GM12878 (cell line): ENCODE results near the gene C1orf74. TPM values are rescaled to one million over a fixed set of nuclear protein-coding genes. Genes with fewer than 3 reads are reported as not detected.
A peak's percentile ranks its signal among the peaks of the same experiment; 100 is the strongest.

Experiments
- CEBPB ChIP-seq, 2 experiments: fragments of 150-350 bp in 1 of 2; IDR thresholded peaks; 2 replicates each; pipeline ENCODE4 v1.6.1; 2012 to 2014; ENCODE audit warnings: low read depth in 2 of 2, low read length in 2 of 2, borderline replicate concordance in 1 of 2, inconsistent platforms in 1 of 2
- ZNF207 ChIP-seq: fragments of 450-650 bp; IDR thresholded peaks from 2 replicates; pipeline ENCODE4 v1.6.1; 2014; ENCODE audit warnings: antibody characterized with exemption, mild to moderate bottlenecking, borderline replicate concordance
- ZNF24 ChIP-seq: fragments of 450-650 bp; IDR thresholded peaks from 2 replicates; pipeline ENCODE4 v1.6.1; 2017; ENCODE audit warnings: antibody characterized with exemption, mild to moderate bottlenecking
- polyA plus RNA-seq, 11 experiments: library from polyadenylated mRNA; depleted of rRNA in 4 of 11; unstranded in 6 of 11; stranded (reverse) in 5 of 11; fragments of >200 nt; fragmentation: Nextera tagmentation in 4 of 11; fragmentation: Illumina TruSeq in 1 of 11; extraction: Ambion mirVana in 4 of 11; extraction: Trizol in 1 of 11; gene quantifications; 1 replicate in 1 of 11; 2 replicates in 10 of 11; pipeline versions ENCODE4 v1.2.1 to v1.2.3, GENCODE V29; 2011 to 2016; ENCODE audit warnings: inconsistent platforms in 2 of 11, missing spikeins in 2 of 11, low read depth in 1 of 11
- total RNA-seq, 4 experiments: library from RNA; depleted of rRNA in 3 of 4; stranded (reverse); fragments of >200 nt in 3 of 4; fragmentation: Illumina TruSeq in 1 of 4; extraction: Trizol in 1 of 4; gene quantifications; 2 replicates each; pipeline versions ENCODE4 v1.2.1 to v1.2.3, GENCODE V29; 2013 to 2021
- TF ChIP-seq, protein P1 (sequence below), 3 experiments: IDR thresholded peaks in 2 of 3; conservative IDR thresholded peaks in 1 of 3; 2 replicates each; pipeline ENCODE4 v1.5.1; 2011; ENCODE audit warnings: low read depth in 3 of 3, low read length in 3 of 3, mild to moderate bottlenecking in 3 of 3, control low read depth in 2 of 3, moderate library complexity in 2 of 3, inconsistent platforms in 1 of 3, mixed read lengths in 1 of 3; ENCODE audit not compliant: control insufficient read depth in 2 of 3, insufficient read depth in 1 of 3; ENCODE audit errors: extremely low read depth in 1 of 3
- TF ChIP-seq, protein P2 (sequence below): fragments of 450-650 bp; IDR thresholded peaks from 2 replicates; pipeline ENCODE4 v1.6.1; 2017; ENCODE audit warnings: mild to moderate bottlenecking, moderate library complexity

Gene C1orf74
- total and polyA plus RNA-seq, 10 of the 15 experiments (the other 5 are each of a cell fraction or from before 2014, with no cell fraction given): 3.1 to 5.5 (median 3.6) TPM

DNA sequence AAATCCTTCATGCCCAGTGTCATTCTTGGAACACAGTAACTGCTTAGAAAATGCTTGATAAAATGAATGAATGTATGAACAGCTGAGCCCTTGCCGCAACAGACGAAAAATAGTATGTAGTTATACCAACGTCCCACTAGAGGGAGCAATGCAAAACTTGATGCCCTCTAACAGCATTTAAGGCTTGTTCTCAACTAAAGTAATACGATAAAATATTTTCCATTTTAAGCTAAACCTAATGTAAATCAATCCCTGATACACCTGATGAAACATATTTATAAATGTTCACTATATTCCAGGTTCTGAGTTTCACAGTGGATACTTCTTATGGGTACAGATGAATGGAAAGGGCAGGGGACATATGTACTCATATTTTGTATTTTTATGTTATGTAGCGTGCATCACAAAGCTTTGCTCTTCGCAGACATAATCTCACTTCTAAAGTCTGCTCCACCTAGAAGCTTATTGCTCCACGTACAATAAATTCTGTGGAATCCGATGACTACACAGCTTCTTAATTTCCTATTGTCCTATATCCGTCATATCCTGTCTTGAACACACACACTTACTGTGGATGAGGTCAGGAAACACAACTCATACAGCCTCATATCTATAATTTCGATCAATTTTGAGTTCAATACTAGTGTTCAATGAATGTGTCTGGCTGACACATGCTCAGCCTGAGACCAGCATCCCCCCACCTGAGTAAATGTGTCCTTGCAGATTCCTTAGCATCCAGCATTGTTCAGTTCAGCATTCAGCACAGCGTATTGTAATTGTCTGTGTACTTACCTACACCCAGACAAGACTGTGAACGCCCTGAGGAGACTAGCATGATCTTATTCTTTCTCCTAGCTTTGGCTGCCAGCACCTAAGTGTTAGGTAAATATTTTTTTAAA is 39.0 kb upstream of the C1orf74 start (continued):
- TF ChIP-seq, protein P1, sequence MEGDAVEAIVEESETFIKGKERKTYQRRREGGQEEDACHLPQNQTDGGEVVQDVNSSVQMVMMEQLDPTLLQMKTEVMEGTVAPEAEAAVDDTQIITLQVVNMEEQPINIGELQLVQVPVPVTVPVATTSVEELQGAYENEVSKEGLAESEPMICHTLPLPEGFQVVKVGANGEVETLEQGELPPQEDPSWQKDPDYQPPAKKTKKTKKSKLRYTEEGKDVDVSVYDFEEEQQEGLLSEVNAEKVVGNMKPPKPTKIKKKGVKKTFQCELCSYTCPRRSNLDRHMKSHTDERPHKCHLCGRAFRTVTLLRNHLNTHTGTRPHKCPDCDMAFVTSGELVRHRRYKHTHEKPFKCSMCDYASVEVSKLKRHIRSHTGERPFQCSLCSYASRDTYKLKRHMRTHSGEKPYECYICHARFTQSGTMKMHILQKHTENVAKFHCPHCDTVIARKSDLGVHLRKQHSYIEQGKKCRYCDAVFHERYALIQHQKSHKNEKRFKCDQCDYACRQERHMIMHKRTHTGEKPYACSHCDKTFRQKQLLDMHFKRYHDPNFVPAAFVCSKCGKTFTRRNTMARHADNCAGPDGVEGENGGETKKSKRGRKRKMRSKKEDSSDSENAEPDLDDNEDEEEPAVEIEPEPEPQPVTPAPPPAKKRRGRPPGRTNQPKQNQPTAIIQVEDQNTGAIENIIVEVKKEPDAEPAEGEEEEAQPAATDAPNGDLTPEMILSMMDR (IDR thresholded peaks at IDR 0.05 in 2 of 3, conservative IDR thresholded peaks at IDR 0.05 in 1 of 3; ENCODE audit: control insufficient read depth in 2 of 3, extremely low read depth in 1 of 3, insufficient read depth in 1 of 3, low read depth in 3 of 3, low read length in 3 of 3): peak; percentile 63 to 81 (median 75)
- TF ChIP-seq ZNF24: peak; percentile 78; the same call in 1 of the 2 replicates
- TF ChIP-seq, protein P2, sequence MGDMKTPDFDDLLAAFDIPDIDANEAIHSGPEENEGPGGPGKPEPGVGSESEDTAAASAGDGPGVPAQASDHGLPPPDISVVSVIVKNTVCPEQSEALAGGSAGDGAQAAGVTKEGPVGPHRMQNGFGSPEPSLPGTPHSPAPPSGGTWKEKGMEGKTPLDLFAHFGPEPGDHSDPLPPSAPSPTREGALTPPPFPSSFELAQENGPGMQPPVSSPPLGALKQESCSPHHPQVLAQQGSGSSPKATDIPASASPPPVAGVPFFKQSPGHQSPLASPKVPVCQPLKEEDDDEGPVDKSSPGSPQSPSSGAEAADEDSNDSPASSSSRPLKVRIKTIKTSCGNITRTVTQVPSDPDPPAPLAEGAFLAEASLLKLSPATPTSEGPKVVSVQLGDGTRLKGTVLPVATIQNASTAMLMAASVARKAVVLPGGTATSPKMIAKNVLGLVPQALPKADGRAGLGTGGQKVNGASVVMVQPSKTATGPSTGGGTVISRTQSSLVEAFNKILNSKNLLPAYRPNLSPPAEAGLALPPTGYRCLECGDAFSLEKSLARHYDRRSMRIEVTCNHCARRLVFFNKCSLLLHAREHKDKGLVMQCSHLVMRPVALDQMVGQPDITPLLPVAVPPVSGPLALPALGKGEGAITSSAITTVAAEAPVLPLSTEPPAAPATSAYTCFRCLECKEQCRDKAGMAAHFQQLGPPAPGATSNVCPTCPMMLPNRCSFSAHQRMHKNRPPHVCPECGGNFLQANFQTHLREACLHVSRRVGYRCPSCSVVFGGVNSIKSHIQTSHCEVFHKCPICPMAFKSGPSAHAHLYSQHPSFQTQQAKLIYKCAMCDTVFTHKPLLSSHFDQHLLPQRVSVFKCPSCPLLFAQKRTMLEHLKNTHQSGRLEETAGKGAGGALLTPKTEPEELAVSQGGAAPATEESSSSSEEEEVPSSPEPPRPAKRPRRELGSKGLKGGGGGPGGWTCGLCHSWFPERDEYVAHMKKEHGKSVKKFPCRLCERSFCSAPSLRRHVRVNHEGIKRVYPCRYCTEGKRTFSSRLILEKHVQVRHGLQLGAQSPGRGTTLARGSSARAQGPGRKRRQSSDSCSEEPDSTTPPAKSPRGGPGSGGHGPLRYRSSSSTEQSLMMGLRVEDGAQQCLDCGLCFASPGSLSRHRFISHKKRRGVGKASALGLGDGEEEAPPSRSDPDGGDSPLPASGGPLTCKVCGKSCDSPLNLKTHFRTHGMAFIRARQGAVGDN: no peak
- no peak for TF ChIP-seq ZNF207
- no peak for TF ChIP-seq CEBPB (IDR thresholded peaks at IDR 0.05; ENCODE audit: borderline replicate concordance in 1 of 2, low read depth in 2 of 2, low read length in 2 of 2)
